ENCODE results near the gene TADA2B. TPM values are rescaled to one million over a fixed set of nuclear protein-coding genes. Genes with fewer than 3 reads are reported as not detected.
A peak's percentile ranks its signal among the peaks of the same experiment; 100 is the strongest.

TADA2B gene
- total RNA-seq, 1 donor from 2014 or later: 26.9 TPM

DNA sequence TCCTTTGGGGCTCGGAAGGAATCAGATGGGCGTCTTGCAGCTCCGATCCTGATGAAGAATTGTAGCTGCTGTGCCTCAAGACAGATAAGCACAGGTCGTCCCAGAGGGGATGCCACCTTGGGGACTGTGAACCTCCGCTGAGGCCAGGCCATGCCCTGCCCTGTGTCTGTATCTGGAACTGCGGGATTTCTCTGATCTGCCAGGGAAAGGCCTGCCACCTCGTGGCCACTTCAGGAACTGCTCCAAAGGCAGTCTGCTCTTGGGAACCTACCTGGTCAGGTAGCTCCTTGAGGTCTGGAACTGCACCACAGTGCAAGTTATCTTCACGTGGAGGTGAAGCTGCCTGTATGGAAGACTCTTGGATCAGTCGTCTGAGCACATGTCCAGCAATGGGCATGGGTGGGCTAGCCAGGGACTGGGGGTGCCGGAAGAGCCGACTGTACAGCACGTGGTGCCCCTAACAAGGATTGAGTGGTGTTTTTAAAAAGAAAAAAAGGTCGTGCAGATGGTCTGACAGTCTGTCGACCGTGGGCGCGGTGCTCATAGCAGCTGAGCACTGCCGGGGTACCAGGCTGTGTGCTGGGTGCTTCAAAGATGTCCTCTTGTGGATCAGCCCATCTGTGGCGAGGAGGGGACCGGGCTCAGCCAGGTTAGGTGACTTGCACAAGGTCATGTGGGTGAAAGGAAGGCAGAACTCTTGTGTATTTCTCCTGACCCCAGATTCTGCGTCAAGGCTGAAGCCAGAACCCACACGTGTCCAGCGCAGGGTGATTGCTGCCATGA is 27.7 kb downstream of the TADA2B start:
- Histone ChIP-seq H3K27me3 (ENCODE audit: control insufficient read depth, insufficient read depth, low read length) (peaks cover 2% of the 10 kb centered on the region), H3K36me3 (ENCODE audit: control insufficient read depth, insufficient read depth, low read length) (no peaks in the 10 kb centered on the region), H3K4me3 (ENCODE audit: low read depth, low read length) (no peak overlapping the region)
- TF ChIP-seq CTCF (IDR thresholded peaks at IDR 0.05; ENCODE audit: insufficient read depth, low read length, poor library complexity, severe bottlenecking): peak; percentile 95
- no peak for DNase-seq (ENCODE audit: low read depth)

- Histone ChIP-seq H3K27me3 (ENCODE audit: control insufficient read depth, insufficient read depth, low read length) (peaks cover 2% of the 10 kb centered on the region), H3K4me3 (ENCODE audit: low read depth, low read length) (no peak overlapping the region), H3K36me3 (ENCODE audit: control insufficient read depth, insufficient read depth, low read length) (no peaks in the 10 kb centered on the region)
- TF ChIP-seq CTCF (IDR thresholded peaks at IDR 0.05; ENCODE audit: insufficient read depth, low read length, poor library complexity, severe bottlenecking): no peak
- DNase-seq (ENCODE audit: low read depth): no peak
Measured at GRCh38 chr4:7073059-7073458, 29.9 kb downstream of the TADA2B start.

DNA sequence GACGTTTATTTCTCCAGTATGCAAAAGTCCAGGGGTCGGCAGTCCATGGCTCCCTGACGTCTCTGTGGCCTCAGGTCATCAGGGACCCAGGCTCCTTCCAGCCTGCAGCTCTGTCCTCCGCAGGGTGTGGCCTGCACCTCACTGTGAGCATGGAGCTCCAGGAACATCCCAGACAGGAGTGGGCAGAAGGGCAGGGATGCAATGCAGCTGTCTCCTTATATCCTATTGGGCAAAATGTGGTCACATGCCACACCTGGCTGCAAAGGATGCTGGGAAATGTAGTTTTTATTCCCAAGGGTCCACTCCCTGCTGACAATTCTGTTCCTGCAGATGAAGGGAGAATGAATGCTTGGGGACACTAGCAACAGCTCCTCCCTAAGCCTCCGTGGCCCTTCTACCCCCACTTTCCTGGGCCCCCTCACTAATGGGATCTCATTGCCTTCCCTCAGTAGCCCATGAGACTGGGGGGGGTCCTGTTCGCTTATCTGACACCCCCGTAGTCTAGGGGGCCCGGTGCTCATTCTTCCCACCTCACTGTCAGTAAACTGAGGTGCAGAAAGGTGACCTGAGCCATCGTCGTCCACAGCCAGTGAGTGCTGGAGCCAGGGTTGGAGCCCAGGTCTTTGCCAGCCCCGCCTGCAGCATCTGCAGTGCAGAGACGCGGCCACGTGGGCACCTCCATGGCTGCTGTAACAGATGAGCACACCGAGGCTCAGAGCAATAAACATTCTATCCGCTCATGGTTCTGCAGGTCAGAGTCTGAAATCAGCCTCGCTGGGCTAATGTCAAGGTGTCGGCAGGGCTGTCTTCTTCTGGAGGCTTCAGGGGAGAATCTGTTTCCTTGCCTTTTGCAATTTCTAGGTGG is 30.6 kb downstream of the TADA2B start:
- DNase-seq (ENCODE audit: low read depth): no peak
- no peaks in the 10 kb centered on the region for H3K36me3 ChIP-seq (ENCODE audit: control insufficient read depth, insufficient read depth, low read length)

GRCh38 chr4:7074426-7074825 is 31.3 kb downstream of the TADA2B start:
- Histone ChIP-seq H3K27me3 (ENCODE audit: control insufficient read depth, insufficient read depth, low read length) (peaks cover 2% of the 10 kb centered on the region), H3K36me3 (ENCODE audit: control insufficient read depth, insufficient read depth, low read length) (no peaks in the 10 kb centered on the region), H3K4me3 (ENCODE audit: low read depth, low read length) (no peak overlapping the region)
- DNase-seq (ENCODE audit: low read depth): no peak
- no peak for TF ChIP-seq CTCF (IDR thresholded peaks at IDR 0.05; ENCODE audit: insufficient read depth, low read length, poor library complexity, severe bottlenecking)

More for the DNA sequence above, 30.6 kb downstream of the TADA2B start:
- no peak for TF ChIP-seq CTCF (IDR thresholded peaks at IDR 0.05; ENCODE audit: insufficient read depth, low read length, poor library complexity, severe bottlenecking)
- Histone ChIP-seq H3K27me3 (ENCODE audit: control insufficient read depth, insufficient read depth, low read length) (peaks cover 2% of the 10 kb centered on the region), H3K4me3 (ENCODE audit: low read depth, low read length) (no peak overlapping the region)

GRCh38 chr4:7075962-7076695 is 33.0 kb downstream of the TADA2B start:
- Histone ChIP-seq H3K36me3 (ENCODE audit: control insufficient read depth, insufficient read depth, low read length) (no peaks in the 10 kb centered on the region), H3K4me3 (ENCODE audit: low read depth, low read length) (no peak overlapping the region), H3K27me3 (ENCODE audit: control insufficient read depth, insufficient read depth, low read length) (peaks cover 2% of the 10 kb centered on the region)
- TF ChIP-seq CTCF (IDR thresholded peaks at IDR 0.05; ENCODE audit: insufficient read depth, low read length, poor library complexity, severe bottlenecking): no peak
- no peak for DNase-seq (ENCODE audit: low read depth)

Measured in kidney epithelial cell (primary cell).